Stomach (tissue), 4 donors: ENCODE data around the gene VCP.

Experiments used
- CTCF ChIP-seq, 7 experiments: fragments of 450-650 bp in 4 of 7; fragments of 200-600 bp in 3 of 7; sonication (generic) in 3 of 7; IDR thresholded peaks; one replicate each; pipeline ENCODE4 v1.5.1; 2016 to 2019; ENCODE audit warnings: antibody characterized with exemption in 7 of 7, control low read depth in 2 of 7, mild to moderate bottlenecking in 1 of 7
- EP300 ChIP-seq: sonication (generic); formaldehyde crosslinking; IDR thresholded peaks from one replicate; pipeline ENCODE4 v1.6.1; 2017; ENCODE audit warnings: antibody characterized with exemption
- POLR2A ChIP-seq, 4 donors: fragments of 450-650 bp; IDR thresholded peaks; one replicate each; pipeline ENCODE4 v1.6.1; 2016; ENCODE audit warnings: antibody characterized with exemption in 4 of 4, control low read depth in 2 of 4, mild to moderate bottlenecking in 1 of 4, moderate library complexity in 1 of 4
- POLR2AphosphoS5 ChIP-seq, 3 donors: sonication (generic); formaldehyde crosslinking; IDR thresholded peaks; one replicate each; pipeline ENCODE4 v1.6.1; 2016; ENCODE audit warnings: antibody characterized with exemption in 3 of 3

- TF ChIP-seq CTCF (IDR thresholded peaks at IDR 0.05) (no peak), POLR2AphosphoS5 (IDR thresholded peaks at IDR 0.05) (no peak), POLR2A (IDR thresholded peaks at IDR 0.05) (no peak), EP300 (no peak)
Observed at GRCh38 chr9:35067056-35067455, 5.4 kb downstream of the VCP start.
